ENCODE data around the gene RBM26. TPM values are rescaled to one million over a fixed set of nuclear protein-coding genes. Genes with fewer than 3 reads are reported as not detected.
A peak's percentile ranks its signal among the peaks of the same experiment; 100 is the strongest.

The RBM26 gene
- total RNA-seq, 2 experiments from 2014 or later = 54.8 to 57.7 TPM

DNA sequence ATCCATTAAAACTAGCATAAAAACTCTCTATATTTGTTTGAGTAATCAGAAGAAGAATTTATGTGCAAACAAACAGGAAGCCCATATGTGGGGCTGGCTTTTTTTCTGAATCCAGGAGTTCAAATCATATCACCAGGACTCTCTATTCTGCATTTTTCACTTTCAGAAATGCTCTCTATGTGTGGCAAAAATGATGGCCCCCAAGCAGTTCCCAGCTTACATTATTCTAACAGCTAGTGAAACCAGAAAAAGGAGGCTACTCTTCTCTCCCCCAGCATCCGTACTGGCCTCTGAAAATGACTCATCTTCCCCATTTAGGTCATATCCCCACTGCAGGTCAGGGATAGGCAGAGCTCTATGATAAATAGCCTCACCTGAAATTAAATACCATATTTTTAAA, 20.4 kb downstream of the RBM26 start:
- Mint-ChIP-seq H3K36me3 (peaks cover 7% of the 10 kb centered on the region), H3K27ac (peak overlapping the region; percentile 33), H3K4me1 (ENCODE audit: low read depth) (peaks cover 76% of the 10 kb centered on the region), H3K27me3 (no peaks in the 10 kb centered on the region), H3K9me3 (no peaks in the 10 kb centered on the region), H3K4me3 (peak overlapping the region; percentile 38)
- POLR2A ChIA-PET = interaction anchor here (0.8 to 1.1 kb wide), 2 partner anchors 16 to 66 kb away, joined by 3 to 8 read pairs; no protein-coding TSS in a partner anchor
- peak; percentile 60 for DNase-seq
- intact Hi-C loops (cut with micrococcal nuclease) = loop anchor here (1.0 to 10.0 kb wide), 5 partner anchors 8 to 381 kb away; no protein-coding TSS in a partner anchor
- CTCF ChIA-PET = interaction anchor here (0.9 to 1.6 kb wide), 3 partner anchors 20 to 38 kb away, joined by 4 to 7 read pairs (median 4); partner anchors contain the start of gene RBM26

DNA sequence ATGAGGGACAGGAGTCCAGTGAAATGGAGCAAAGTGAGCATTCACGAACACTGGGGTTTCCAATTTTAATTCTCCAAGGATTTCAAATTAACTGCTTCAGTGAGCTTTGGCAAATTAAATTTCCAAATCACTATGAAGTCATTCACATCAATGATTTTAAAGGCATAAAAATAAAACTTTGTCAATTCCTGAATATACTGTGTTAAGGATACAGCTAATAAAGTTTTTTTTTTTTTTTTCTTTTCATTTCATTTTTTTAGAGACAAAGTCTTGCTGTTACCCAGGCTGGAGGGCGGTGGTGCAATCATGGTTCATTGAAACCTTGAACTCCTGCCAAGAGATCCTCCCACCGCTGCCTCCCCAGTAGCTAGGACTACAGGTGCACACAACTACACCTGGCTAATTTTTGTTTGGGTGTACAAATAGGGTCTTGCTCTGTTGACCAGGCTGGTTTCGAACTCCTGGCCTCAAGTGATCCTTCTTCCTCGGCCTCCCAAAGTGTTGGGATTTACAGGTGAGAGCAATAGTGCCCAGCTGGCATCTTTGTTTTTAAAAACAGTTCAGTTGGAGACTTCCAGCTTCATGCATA, 21.9 kb downstream of the RBM26 start:
- Mint-ChIP-seq H3K27ac (no peak overlapping the region), H3K27me3 (no peaks in the 10 kb centered on the region), H3K9me3 (no peaks in the 10 kb centered on the region), H3K4me1 (ENCODE audit: low read depth) (peaks cover 77% of the 10 kb centered on the region), H3K4me3 (no peak overlapping the region), H3K36me3 (peaks cover 11% of the 10 kb centered on the region)
- CTCF ChIA-PET = interaction anchor here (0.6 to 1.6 kb wide), 3 partner anchors 13 to 157 kb away, joined by 3 to 7 read pairs (median 3); no protein-coding TSS in a partner anchor
- POLR2A ChIA-PET = interaction anchor here (1.4 kb wide), 1 partner anchor 9 kb away, joined by 3 read pairs; no protein-coding TSS in a partner anchor
- intact Hi-C loops (cut with micrococcal nuclease) = loop anchor here (10.0 kb wide), 1 partner anchor 379 kb away; no protein-coding TSS in a partner anchor
- DNase-seq = no peak

DNA sequence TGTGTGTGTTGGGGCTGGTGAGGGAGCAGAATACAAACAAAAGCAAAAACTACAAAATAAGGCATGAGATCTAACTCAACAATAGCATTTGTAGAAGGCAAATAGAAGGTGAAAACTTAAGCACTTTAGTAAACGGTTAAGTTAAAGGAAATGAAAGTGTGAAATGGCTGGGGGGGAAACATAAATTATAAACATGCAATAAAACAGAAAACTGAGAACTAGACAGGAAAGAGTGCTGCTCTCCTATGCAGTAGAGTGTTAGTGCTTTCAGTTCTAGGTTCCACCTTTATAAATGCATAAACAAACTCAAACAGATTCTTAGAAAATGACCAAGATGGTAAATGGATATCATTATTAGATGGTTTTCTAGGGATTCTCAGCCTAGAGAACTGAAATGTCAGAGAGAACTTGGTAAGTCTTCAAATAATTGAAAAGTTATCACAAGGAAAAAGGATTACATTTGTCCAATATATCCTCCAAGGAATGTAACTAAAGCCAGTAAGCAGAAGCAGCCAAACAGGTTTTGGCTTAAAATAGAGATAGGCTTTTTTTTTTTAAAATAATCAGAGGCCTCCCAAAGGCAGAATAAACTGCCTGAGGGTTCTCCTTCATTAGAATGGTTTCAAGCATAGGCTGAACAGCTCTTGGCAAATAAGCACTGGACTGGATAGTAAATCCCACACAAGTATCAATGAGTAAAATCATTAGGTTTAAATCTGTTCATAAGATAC, 23.3 kb downstream of the RBM26 start:
- Mint-ChIP-seq H3K36me3 (peaks cover 16% of the 10 kb centered on the region), H3K9me3 (no peaks in the 10 kb centered on the region), H3K27me3 (no peaks in the 10 kb centered on the region), H3K4me3 (peak overlapping the region; percentile 45), H3K27ac (peak overlapping the region; percentile 59), H3K4me1 (ENCODE audit: low read depth) (peaks cover 68% of the 10 kb centered on the region)
- intact Hi-C loops (cut with micrococcal nuclease) = loop anchor here (10.0 kb wide), 1 partner anchor 378 kb away; no protein-coding TSS in a partner anchor
- CTCF ChIA-PET = interaction anchor here (2.4 kb wide), 1 partner anchor 9 kb away, joined by 17 read pairs; no protein-coding TSS in a partner anchor
- no peak for DNase-seq
- POLR2A ChIA-PET = no interaction called here

DNA sequence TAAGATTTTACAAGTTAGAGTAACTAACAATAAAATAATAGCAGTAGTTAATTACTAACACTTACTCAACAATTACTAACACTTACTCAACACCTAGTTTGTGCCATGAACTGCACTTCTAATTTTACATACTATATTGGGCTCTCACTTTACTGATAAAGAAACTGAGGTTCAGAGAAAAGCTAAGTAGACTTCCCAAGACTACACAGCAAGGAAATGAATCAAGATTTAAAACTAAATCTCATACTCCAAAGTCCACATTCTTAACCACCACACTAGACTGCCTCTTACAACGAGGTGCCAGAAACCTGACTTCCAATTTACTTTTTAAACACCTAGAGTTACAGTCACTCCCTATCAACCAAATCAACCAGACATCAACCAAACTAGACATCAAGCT, 25.1 kb downstream of the RBM26 start:
- no peaks in the 10 kb centered on the region for H3K27me3 Mint-ChIP-seq
- intact Hi-C loops (cut with micrococcal nuclease) = loop anchor here (10.0 kb wide), 1 partner anchor 376 kb away; no protein-coding TSS in a partner anchor
- peaks cover 55% of the 10 kb centered on the region for H3K4me1 Mint-ChIP-seq (ENCODE audit: low read depth)
- H3K4me3 Mint-ChIP-seq = no peak overlapping the region
- CTCF ChIA-PET = interaction anchor here (0.6 to 2.4 kb wide), 2 partner anchors 10 to 12 kb away, joined by 3 to 17 read pairs; no protein-coding TSS in a partner anchor
- POLR2A ChIA-PET = interaction anchor here (1.9 kb wide), 1 partner anchor 13 kb away, joined by 8 read pairs; no protein-coding TSS in a partner anchor
- H3K27ac Mint-ChIP-seq = peak overlapping the region; percentile 31
- no peak for DNase-seq
- peaks cover 23% of the 10 kb centered on the region for H3K36me3 Mint-ChIP-seq
- H3K9me3 Mint-ChIP-seq = no peaks in the 10 kb centered on the region

DNA sequence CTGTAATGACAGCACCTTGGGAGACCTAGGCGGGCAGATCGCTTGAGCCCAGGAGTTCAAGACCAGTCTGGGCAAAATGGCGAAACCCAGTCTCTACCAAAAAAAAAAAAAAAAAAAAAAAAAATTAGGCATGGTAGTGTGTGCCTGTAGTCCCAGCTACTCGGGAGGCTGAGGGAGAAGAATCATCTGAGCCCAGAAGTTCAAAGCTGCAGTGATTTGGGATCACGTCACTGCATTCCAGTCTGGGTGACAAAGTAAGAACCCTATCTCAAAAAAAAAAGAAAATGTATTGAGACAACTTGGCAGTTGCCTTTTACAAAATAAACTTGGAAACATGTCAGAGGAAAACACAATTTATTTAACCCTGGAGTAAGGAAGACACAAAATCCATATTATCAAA, 26.8 kb downstream of the RBM26 start:
- intact Hi-C loops (cut with micrococcal nuclease) = no loop called here
- H3K4me1 Mint-ChIP-seq (ENCODE audit: low read depth) = peaks cover 44% of the 10 kb centered on the region
- H3K36me3 Mint-ChIP-seq = peaks cover 27% of the 10 kb centered on the region
- H3K27ac Mint-ChIP-seq = no peak overlapping the region
- H3K9me3 Mint-ChIP-seq = no peaks in the 10 kb centered on the region
- H3K4me3 Mint-ChIP-seq = no peak overlapping the region
- POLR2A ChIA-PET = interaction anchor here (0.6 kb wide), 1 partner anchor 142 kb away, joined by 3 read pairs; no protein-coding TSS in a partner anchor
- H3K27me3 Mint-ChIP-seq = no peaks in the 10 kb centered on the region
- DNase-seq = no peak
- CTCF ChIA-PET = no interaction called here

DNA sequence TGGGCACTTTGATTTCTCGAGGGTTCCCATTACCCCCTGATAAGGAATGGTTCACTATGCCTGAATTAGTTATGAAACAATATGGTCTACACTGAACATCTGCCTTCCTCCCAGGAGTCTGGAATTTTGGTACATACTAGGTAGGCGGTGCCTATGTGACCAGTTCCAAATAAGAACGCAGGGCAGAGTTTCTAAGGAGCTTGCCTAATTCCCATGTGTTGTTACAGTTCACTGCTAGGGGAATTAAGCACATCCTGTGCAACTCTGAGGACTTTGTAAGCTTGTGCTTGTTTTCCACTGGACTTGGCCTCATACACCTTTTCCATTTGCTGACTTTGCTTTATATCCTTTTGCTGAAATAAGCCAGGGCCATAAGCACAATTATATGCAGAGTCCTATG, 29.2 kb downstream of the RBM26 start:
- Mint-ChIP-seq H3K4me1 (ENCODE audit: low read depth) (peaks cover 25% of the 10 kb centered on the region), H3K27me3 (no peaks in the 10 kb centered on the region), H3K4me3 (no peak overlapping the region), H3K9me3 (no peaks in the 10 kb centered on the region), H3K27ac (no peak overlapping the region), H3K36me3 (peaks cover 24% of the 10 kb centered on the region)
- POLR2A ChIA-PET = no interaction called here
- intact Hi-C loops (cut with micrococcal nuclease) = no loop called here
- DNase-seq = no peak
- CTCF ChIA-PET = no interaction called here

DNA sequence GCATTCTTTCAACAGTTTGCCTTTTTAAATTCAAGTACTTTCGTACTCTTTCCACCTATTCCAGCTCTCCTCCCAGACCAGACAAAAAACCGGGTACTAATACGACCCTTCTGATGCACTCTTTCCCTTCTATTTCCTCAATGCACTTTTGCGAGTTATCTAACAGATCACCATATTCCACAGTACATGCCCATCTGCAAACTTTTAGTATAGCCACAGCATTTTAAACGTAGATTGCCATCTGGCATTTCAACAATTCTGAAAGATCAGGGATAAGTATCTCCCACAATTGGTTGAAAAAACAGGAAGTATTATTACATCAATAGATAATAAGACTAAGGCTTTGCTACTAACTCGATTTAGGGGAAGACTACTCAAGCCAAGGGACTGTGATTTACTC, 31.5 kb downstream of the RBM26 start:
- ChIA-PET POLR2A (no interaction called here), CTCF (no interaction called here)
- DNase-seq = no peak
- no peak overlapping the region for H3K27ac Mint-ChIP-seq
- peaks cover 5% of the 10 kb centered on the region for H3K4me1 Mint-ChIP-seq (ENCODE audit: low read depth)
- H3K27me3 Mint-ChIP-seq = no peaks in the 10 kb centered on the region
- H3K36me3 Mint-ChIP-seq = peaks cover 38% of the 10 kb centered on the region
- H3K9me3 Mint-ChIP-seq = no peaks in the 10 kb centered on the region
- no peak overlapping the region for H3K4me3 Mint-ChIP-seq
- intact Hi-C loops (cut with micrococcal nuclease) = loop anchor here (2.0 kb wide), 1 partner anchor 14 kb away; no protein-coding TSS in a partner anchor

DNA sequence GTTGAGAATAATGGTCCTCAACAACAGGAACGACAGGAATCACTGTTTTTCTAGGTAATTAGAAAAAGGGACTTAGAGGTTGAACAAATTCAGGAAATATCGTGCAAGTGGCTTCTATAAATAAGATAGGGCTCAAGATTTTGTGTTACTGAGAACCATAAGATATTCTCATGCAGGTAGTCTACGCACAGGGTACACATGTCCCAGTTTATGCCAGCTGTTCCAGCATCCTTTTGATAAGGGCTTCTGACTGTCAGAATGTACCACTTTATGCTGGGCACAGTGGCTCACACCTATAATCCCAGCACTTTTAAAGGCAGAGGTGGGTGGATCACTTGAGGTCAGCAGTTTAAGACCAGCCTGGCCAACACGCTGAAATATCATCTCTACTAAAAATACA, 32.1 kb downstream of the RBM26 start:
- H3K36me3 Mint-ChIP-seq = peaks cover 38% of the 10 kb centered on the region
- no peaks in the 10 kb centered on the region for H3K27me3 Mint-ChIP-seq
- no peaks in the 10 kb centered on the region for H3K9me3 Mint-ChIP-seq
- intact Hi-C loops (cut with micrococcal nuclease) = loop anchor here (2.0 kb wide), 1 partner anchor 13 kb away; no protein-coding TSS in a partner anchor
- H3K27ac Mint-ChIP-seq = no peak overlapping the region
- peaks cover 2% of the 10 kb centered on the region for H3K4me1 Mint-ChIP-seq (ENCODE audit: low read depth)
- ChIA-PET POLR2A (no interaction called here), CTCF (no interaction called here)
- DNase-seq = no peak
- H3K4me3 Mint-ChIP-seq = no peak overlapping the region

DNA sequence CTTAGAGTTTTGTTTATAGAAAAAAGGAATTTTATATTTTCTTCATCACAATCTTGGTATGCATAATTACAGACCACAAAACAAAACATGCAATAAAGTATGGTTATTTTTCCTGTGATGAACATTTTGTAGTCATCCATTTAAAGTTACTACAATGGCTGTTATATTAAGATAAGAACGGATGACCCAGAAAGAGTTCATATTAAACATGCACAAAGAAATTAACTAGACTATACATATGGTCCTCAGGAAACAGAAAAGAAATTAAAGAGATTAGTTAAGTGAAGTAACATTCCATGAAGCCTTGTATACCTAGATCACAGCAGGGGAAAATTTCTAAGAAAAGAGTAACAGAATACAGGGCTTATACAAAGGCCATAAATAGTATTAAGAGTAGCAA, 36.8 kb downstream of the RBM26 start:
- Mint-ChIP-seq H3K27me3 (no peaks in the 10 kb centered on the region), H3K4me1 (ENCODE audit: low read depth) (no peaks in the 10 kb centered on the region), H3K27ac (no peak overlapping the region), H3K9me3 (no peaks in the 10 kb centered on the region), H3K4me3 (no peak overlapping the region), H3K36me3 (peaks cover 42% of the 10 kb centered on the region)
- ChIA-PET CTCF (no interaction called here), POLR2A (no interaction called here)
- DNase-seq = no peak
- intact Hi-C loops (cut with micrococcal nuclease) = no loop called here

DNA sequence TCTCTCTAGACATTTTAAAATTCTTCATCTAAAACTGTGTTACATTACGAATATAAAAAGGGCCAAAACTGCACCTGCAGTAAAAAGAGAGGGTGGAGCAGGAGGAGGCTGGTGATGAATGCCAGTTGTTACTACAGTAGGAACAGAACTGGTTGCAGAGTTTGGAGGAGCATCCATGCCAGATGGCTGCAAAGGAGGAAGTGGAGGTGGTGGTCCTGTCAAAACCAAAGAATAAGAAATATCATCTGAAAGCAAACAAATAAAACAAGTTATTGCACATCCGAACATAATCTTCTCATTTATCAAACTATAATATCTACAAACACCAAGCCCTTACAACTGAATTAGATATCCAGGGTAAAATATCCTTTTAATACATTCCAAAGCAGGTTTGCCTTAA, 40.1 kb downstream of the RBM26 start:
- Mint-ChIP-seq H3K9me3 (no peaks in the 10 kb centered on the region), H3K36me3 (peaks cover 50% of the 10 kb centered on the region), H3K27me3 (no peaks in the 10 kb centered on the region), H3K4me3 (no peak overlapping the region), H3K27ac (no peak overlapping the region), H3K4me1 (ENCODE audit: low read depth) (peaks cover 8% of the 10 kb centered on the region)
- CTCF ChIA-PET = interaction anchor here (1.2 kb wide), 1 partner anchor 25 kb away, joined by 3 read pairs; no protein-coding TSS in a partner anchor
- DNase-seq = no peak
- intact Hi-C loops (cut with micrococcal nuclease) = no loop called here
- POLR2A ChIA-PET = no interaction called here

DNA sequence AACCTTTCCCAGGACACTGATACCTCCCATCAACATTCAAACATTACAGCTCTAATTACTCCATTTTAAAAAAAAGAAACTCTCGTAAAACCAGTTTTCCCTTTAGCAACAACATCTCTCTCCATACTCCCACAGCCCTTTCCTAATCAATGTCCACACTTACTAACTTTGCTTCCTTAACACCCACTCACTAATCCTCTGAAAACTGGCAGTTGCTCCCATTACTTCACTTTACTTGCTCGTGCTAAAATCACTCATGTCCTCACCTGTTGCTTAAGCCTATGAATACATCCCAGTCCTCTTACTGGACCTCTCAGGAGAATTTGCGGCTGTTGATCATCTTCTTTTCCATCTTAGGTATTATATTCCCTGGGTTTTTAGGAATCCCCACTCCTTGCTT, 44.8 kb downstream of the RBM26 start:
- CTCF ChIA-PET = no interaction called here
- POLR2A ChIA-PET = no interaction called here
- H3K27me3 Mint-ChIP-seq = no peaks in the 10 kb centered on the region
- no peak overlapping the region for H3K27ac Mint-ChIP-seq
- H3K4me3 Mint-ChIP-seq = no peak overlapping the region
- no peaks in the 10 kb centered on the region for H3K9me3 Mint-ChIP-seq
- no peak for DNase-seq
- peaks cover 20% of the 10 kb centered on the region for H3K4me1 Mint-ChIP-seq (ENCODE audit: low read depth)
- peaks cover 43% of the 10 kb centered on the region for H3K36me3 Mint-ChIP-seq
- intact Hi-C loops (cut with micrococcal nuclease) = loop anchor here (2.0 kb wide), 2 partner anchors 14 to 16 kb away; no protein-coding TSS in a partner anchor

DNA sequence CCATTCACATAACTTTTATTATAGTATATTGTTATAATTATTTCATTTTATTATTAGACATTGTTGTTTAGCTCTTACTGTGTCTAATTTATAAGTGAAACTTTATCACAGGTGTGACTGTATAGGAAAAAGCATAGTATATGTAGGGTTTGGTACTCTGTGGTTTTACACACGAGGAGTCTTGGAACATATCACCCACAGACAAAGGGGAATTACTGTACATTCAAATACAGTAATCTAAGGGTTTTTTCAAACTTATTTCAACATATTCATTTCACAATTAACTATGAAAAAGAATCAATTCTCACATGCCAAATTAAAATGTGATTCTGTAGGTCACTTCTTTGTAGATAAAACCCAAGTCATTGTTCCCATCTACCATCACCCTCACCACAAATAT, 46.0 kb downstream of the RBM26 start:
- H3K4me1 Mint-ChIP-seq (ENCODE audit: low read depth) = peaks cover 20% of the 10 kb centered on the region
- H3K4me3 Mint-ChIP-seq = no peak overlapping the region
- no peak overlapping the region for H3K27ac Mint-ChIP-seq
- ChIA-PET CTCF (interaction anchor here (0.8 to 1.0 kb wide), 2 partner anchors 32 to 35 kb away, joined by 3 read pairs; no protein-coding TSS in a partner anchor), POLR2A (interaction anchor here (1.2 kb wide), 1 partner anchor 38 kb away, joined by 3 read pairs; no protein-coding TSS in a partner anchor)
- no peaks in the 10 kb centered on the region for H3K27me3 Mint-ChIP-seq
- H3K9me3 Mint-ChIP-seq = no peaks in the 10 kb centered on the region
- no peak for DNase-seq
- H3K36me3 Mint-ChIP-seq = peaks cover 40% of the 10 kb centered on the region
- intact Hi-C loops (cut with micrococcal nuclease) = loop anchor here (2.0 kb wide), 2 partner anchors 15 kb away; no protein-coding TSS in a partner anchor
